Fibroblast of villous mesenchyme (primary cell): ENCODE measurements around the gene UAP1. TPM values are rescaled to one million over a fixed set of nuclear protein-coding genes. Genes with fewer than 3 reads are reported as not detected.

ENCODE experiments used
- DNase-seq: peaks from one replicate; pipeline ENCODE4 v3.0.0-alpha.2; 2010; ENCODE audit warnings: low read depth
- H3K4me3 ChIP-seq: 2 replicates; pipeline ENCODE4 v1.5.1; 2011; ENCODE audit warnings: low read depth, mild to moderate bottlenecking, low read length
- total RNA-seq: library from RNA; depleted of rRNA; stranded (reverse); fragments of >200 nt; gene quantifications from 2 replicates; pipeline ENCODE4 v1.2.3, GENCODE V29; 2012
- TF ChIP-seq, protein P1 (sequence below): IDR thresholded peaks from 2 replicates; pipeline ENCODE4 v1.5.1; 2012; ENCODE audit warnings: low read depth, mild to moderate bottlenecking, low read length; ENCODE audit not compliant: insufficient read depth

The UAP1 gene
- total RNA-seq, 1 donor, result 108 TPM

DNA sequence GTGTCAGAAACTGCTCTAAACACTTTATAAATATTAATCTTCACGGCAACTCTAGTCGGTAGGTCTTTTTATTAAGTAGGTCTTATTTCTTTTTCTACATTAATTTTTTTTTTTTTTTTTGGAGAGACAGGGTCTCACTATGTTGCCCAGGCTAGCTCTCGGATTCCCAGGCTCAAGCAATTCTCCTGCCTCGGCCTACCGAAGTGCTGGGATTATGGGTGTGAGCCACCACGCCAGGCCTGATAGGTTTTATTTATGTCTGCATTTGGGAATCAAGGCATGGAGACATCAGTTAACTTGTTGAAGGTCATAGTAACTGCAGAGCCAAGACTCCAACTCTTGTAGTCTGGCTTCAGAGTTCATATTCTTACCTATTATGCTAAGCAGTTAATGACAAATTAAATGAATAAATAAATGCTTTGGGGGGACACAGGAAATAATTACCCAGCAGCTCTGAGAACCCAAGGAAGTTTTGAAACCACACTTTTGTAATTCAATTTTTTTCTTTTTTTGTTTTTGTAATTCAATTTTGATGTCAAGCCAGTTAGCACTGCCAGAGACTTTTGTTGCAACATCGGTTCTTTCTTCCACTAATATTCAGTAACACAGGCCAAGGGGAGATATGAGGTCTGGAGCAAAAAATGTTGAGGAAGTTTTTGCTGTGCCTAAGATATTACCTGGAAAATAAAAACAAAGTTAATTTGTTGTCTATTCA is 9.4 kb upstream of the UAP1 start:
- TF ChIP-seq, protein P1, sequence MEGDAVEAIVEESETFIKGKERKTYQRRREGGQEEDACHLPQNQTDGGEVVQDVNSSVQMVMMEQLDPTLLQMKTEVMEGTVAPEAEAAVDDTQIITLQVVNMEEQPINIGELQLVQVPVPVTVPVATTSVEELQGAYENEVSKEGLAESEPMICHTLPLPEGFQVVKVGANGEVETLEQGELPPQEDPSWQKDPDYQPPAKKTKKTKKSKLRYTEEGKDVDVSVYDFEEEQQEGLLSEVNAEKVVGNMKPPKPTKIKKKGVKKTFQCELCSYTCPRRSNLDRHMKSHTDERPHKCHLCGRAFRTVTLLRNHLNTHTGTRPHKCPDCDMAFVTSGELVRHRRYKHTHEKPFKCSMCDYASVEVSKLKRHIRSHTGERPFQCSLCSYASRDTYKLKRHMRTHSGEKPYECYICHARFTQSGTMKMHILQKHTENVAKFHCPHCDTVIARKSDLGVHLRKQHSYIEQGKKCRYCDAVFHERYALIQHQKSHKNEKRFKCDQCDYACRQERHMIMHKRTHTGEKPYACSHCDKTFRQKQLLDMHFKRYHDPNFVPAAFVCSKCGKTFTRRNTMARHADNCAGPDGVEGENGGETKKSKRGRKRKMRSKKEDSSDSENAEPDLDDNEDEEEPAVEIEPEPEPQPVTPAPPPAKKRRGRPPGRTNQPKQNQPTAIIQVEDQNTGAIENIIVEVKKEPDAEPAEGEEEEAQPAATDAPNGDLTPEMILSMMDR, result no peak
- DNase-seq, result peak; percentile 26
- no peak overlapping the region for H3K4me3 ChIP-seq

DNA sequence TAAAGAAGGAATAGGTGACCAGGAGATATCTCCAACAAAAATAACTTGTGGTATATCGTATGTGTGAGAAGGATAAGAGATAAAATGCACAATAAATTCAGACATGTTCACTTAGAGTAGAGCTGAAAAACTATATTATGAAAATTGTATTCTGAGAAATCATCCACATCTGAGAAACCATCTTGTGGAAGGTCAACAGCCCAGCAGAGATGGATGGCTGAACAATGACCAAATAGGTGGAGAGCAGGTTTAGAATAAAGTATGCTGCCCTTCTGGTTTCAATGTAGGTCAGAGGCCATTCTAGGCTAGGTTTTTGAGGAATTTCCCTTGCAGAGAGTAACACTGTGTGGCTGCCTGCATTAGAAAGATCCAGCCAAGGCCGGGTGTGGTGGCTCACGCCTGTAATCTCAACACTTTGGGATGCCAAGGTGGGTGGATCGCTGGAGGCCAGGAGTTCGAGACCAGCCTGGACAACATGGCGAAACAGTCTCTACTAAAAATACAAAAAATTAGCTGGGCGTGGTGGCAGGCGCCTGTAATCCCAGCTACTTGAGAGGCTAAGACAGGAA is 8.8 kb upstream of the UAP1 start:
- no peak for DNase-seq
- TF ChIP-seq, protein P1, result no peak
- H3K4me3 ChIP-seq, result no peak overlapping the region

DNA sequence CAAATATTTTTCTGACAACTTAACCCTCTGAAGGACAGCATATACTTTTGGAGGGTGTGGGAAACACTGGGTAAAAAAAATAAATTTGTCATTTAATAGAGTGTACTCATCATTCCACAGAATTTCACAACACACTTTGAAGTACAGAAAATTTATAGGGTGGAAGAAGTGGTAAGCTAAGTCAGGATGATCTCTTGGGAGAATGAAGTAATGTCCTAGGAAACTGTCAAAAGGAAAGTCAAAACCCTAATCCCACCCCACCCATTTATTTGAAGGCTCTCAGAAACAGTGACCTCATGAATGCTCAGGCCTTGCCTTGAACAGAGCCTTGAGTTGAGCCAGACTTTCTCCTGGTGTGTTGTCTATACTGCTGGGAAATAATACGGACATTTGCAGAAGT is 7.3 kb upstream of the UAP1 start:
- no peak overlapping the region for H3K4me3 ChIP-seq
- DNase-seq, result peak; percentile 74
- TF ChIP-seq, protein P1, result no peak

DNA sequence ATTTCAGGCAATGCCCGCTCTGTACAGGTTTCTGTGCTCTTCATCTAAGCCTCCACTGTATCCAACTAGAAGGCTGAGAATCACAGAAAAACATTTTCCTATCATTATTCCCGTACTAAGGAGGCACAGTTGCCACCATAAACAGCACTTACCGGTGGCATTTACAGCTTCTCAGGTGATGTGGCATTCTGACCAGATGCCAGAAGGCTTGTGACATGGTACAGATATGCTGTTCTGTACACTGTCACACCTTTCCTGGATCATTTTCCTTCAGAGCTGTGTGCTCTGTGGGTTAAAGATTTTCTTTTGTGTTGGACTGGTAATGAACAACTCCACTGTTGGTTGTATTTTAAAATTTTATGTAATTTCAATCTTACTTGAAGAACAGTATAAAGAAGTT is 4.0 kb upstream of the UAP1 start:
- TF ChIP-seq, protein P1, result no peak
- H3K4me3 ChIP-seq, result no peak overlapping the region
- DNase-seq, result no peak

DNA sequence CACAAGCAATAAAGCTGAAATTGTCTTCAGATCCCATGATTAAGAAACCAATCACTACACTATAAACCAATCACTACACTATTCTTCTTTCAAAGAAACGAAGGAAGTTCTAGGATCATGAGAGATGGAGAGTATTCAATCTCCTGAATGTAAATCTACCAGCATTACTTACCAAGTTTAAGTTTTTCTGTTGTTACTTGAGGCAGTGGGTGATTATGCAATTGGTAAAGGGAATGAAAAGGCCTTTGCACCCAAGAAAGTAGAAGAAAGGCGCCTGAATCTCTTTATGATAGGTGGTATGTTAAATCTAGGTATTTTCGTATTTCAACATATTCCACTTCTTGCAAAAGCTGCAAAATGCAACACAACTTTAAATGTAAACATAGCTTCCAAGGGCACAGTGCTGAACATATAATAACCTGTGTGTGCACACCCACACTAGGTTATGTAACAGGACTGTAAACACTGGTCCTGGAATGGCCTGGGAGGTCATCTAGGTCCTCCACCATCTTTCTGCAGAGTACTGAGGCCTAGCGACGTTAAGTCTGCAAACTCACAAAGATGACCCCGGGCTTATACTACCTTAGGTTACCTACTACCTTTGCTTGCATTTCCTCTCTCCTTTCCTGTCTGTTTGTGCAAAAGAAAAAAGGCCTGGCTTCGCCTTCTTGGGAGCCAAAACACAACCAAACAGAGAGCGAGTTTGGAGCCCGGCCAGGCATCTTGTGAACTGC is 1.1 kb upstream of the UAP1 start:
- TF ChIP-seq, protein P1, result no peak
- H3K4me3 ChIP-seq, result peak overlapping the region; percentile 69
- DNase-seq, result peak; percentile 42

DNA sequence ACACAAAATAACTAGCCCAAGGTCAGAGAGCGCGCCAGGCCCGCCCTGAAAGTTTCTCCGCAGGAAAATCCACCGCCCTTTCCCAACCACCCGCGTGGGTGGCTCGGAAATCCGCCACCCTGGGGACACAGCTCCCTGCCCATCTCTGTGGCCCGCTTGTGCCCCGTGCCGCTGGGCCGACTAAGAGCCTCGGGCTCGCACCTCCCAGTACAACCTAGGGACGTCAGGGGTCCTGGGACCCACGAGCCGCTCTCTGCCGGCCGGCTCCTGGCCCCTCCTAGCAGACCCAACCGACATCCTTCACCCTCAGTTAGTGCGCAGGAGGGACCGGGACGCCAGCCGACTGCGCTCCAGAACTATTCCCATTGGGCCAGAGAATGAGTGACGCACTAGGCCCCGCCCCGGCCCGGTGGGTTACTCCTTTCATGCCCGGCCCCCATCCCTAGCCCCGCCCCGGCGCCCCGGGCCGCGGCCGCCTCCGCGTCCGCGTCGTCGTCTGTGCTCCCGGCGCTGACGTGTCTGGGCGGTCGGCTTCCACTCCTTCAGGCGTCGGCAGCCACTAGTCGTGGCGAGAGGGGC is 396 bp upstream of the UAP1 start:
- H3K4me3 ChIP-seq, result peak overlapping the region; percentile 81
- DNase-seq, result peak; percentile 98
- TF ChIP-seq, protein P1, result no peak
